HG03378 (cell line): ENCODE measurements around the gene ZNF41.

Experiments
- ATAC-seq: cut with Tn5 transposase; IDR thresholded peaks from one replicate; pipeline ENCODE4 v1.9.1; 2021; ENCODE audit warnings: mild to moderate bottlenecking, moderate library complexity; ENCODE audit not compliant: unreplicated experiment

The ZNF41 gene

GRCh38 chrX:47413179-47413594 lies 69.8 kb downstream of the ZNF41 start:
- ATAC-seq, result no peak
